Parathyroid adenoma (tissue), 2 donors: ENCODE data around the gene AQR.
A peak's percentile ranks its signal among the peaks of the same experiment; 100 is the strongest.

Source experiments
- H2AFZ ChIP-seq: fragments of 300-600 bp; sonication (generic); one replicate; pipeline ENCODE4 v1.7.0; 2017; ENCODE audit warnings: antibody characterized with exemption, mild to moderate bottlenecking
- H3K27ac ChIP-seq: fragments of 300-600 bp; sonication (generic); one replicate; pipeline ENCODE4 v1.7.0; 2017
- H3K27me3 ChIP-seq: fragments of 300-600 bp; sonication (generic); one replicate; pipeline ENCODE4 v1.7.0; 2017; ENCODE audit warnings: low read length; ENCODE audit not compliant: control insufficient read depth, insufficient read depth
- H3K36me3 ChIP-seq: fragments of 300-600 bp; sonication (generic); one replicate; pipeline ENCODE4 v1.7.0; 2017; ENCODE audit warnings: low read length; ENCODE audit not compliant: control insufficient read depth, insufficient read depth
- H3K4me1 ChIP-seq: fragments of 300-600 bp; sonication (generic); one replicate; pipeline ENCODE4 v1.7.0; 2017; ENCODE audit warnings: control low read depth
- H3K4me2 ChIP-seq: fragments of 300-600 bp; sonication (generic); one replicate; pipeline ENCODE4 v1.7.0; 2017; ENCODE audit warnings: low read length
- H3K4me3 ChIP-seq: fragments of 300-600 bp; sonication (generic); one replicate; pipeline ENCODE4 v1.7.0; 2017; ENCODE audit warnings: low read depth, low read length
- H3K79me2 ChIP-seq: fragments of 300-600 bp; sonication (generic); one replicate; pipeline ENCODE4 v1.7.0; 2017; ENCODE audit warnings: control low read depth
- H3K9ac ChIP-seq: fragments of 300-600 bp; sonication (generic); one replicate; pipeline ENCODE4 v1.7.0; 2017; ENCODE audit warnings: mild to moderate bottlenecking
- H3K9me3 ChIP-seq: fragments of 300-600 bp; sonication (generic); one replicate; pipeline ENCODE4 v1.7.0; 2017; ENCODE audit warnings: low read length; ENCODE audit not compliant: control insufficient read depth
- TF ChIP-seq, protein P1 (sequence below): fragments of 300-600 bp; sonication (generic); IDR thresholded peaks from one replicate; pipeline ENCODE4 v1.7.0; 2017; ENCODE audit warnings: antibody characterized with exemption, mild to moderate bottlenecking
- donor health status: primary hyperparathyroidism.

The AQR gene

DNA sequence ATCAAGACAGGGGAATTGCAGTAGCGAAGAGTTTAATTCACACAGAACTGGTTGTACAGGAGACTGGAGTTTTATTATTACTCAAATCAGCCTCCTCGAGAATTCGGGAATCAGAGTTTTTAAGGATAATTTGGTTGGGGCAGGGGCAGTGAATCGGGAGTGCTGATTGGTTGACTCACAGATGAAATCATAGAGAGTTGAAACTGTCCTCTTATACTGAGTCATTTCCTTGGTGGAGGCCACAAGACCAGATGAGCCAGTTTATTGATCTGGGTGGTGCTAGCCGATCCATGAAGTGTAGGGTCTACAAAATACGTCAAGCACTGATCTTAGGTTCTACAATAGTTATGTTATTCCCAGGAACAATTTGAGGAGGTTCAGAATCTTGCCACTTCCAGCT is 23.9 kb upstream of the AQR start:
- no peaks in the 10 kb centered on the region for H3K4me1 ChIP-seq
- no peak overlapping the region for H3K9ac ChIP-seq
- no peaks in the 10 kb centered on the region for H3K27me3 ChIP-seq
- H3K4me3 ChIP-seq, result no peak overlapping the region
- H2AFZ ChIP-seq, result no peak overlapping the region
- H3K79me2 ChIP-seq, result no peaks in the 10 kb centered on the region
- H3K4me2 ChIP-seq, result no peak overlapping the region
- no peak overlapping the region for H3K27ac ChIP-seq
- H3K36me3 ChIP-seq, result no peaks in the 10 kb centered on the region
- TF ChIP-seq, protein P1, sequence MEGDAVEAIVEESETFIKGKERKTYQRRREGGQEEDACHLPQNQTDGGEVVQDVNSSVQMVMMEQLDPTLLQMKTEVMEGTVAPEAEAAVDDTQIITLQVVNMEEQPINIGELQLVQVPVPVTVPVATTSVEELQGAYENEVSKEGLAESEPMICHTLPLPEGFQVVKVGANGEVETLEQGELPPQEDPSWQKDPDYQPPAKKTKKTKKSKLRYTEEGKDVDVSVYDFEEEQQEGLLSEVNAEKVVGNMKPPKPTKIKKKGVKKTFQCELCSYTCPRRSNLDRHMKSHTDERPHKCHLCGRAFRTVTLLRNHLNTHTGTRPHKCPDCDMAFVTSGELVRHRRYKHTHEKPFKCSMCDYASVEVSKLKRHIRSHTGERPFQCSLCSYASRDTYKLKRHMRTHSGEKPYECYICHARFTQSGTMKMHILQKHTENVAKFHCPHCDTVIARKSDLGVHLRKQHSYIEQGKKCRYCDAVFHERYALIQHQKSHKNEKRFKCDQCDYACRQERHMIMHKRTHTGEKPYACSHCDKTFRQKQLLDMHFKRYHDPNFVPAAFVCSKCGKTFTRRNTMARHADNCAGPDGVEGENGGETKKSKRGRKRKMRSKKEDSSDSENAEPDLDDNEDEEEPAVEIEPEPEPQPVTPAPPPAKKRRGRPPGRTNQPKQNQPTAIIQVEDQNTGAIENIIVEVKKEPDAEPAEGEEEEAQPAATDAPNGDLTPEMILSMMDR, result no peak
- H3K9me3 ChIP-seq, result no peaks in the 10 kb centered on the region

DNA sequence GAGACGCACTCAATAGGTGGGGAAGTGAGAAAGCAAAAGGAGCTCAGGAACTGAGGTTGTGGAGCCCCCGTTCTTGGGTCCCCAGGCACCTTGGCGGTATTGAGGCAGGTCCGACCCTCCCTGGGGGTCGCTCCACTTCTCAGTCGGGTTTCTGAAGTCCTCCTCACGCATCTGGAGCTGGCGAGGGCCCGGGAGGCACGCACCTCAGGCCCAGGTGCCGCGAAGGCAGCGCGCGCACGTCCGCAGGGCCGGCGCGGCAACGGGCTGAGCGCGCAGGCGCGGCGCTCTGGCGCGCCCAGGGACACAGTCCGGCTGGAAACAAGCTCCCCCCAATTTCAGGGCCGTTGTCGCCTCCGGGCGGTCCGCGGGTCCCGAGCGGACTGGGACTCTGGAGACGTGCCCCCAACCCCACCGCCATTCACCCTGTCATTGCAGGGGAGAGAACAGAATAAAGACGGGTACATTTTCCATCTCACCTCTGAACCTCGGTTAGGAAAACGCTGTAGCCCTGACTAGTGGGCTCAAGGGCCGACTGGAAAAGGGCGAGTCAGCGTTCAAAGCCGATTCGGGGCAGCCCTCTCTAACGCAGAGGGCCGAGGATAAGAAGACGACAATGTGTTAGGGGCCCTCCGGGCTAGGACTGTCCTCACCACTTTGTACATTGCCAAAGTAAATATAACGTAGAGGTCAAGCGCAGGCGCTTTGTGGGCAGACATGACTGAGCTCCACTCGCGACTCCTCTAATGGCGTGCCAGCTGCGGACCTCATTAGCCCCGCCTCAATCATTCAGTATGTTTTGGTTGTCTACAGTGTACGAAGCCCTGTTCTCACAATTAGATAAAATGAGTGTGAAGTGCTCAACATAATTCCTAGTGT is 18.7 kb upstream of the AQR start, which contains the start of gene ZNF770:
ZNF770 (minus strand) TSS at position 261 of the 876 bp plus-strand sequence. CDS start 4,853 bp downstream, outside the sequence.
- peaks cover 16% of the 10 kb centered on the region for H3K79me2 ChIP-seq
- H3K9ac ChIP-seq, result peak within 1 kb of the TSS; percentile 72
- peak within 1 kb of the TSS; percentile 93 for H3K4me3 ChIP-seq
- H2AFZ ChIP-seq, result peak within 1 kb of the TSS; percentile 99
- H3K27ac ChIP-seq, result peak within 1 kb of the TSS; percentile 97
- TF ChIP-seq, protein P1, result no peak
- H3K4me2 ChIP-seq, result peak within 1 kb of the TSS; percentile 82
- H3K9me3 ChIP-seq, result no peaks in the 10 kb centered on the region
- no peaks in the 10 kb centered on the region for H3K36me3 ChIP-seq
- no peaks in the 10 kb centered on the region for H3K27me3 ChIP-seq
- H3K4me1 ChIP-seq, result no peaks in the 10 kb centered on the region

DNA sequence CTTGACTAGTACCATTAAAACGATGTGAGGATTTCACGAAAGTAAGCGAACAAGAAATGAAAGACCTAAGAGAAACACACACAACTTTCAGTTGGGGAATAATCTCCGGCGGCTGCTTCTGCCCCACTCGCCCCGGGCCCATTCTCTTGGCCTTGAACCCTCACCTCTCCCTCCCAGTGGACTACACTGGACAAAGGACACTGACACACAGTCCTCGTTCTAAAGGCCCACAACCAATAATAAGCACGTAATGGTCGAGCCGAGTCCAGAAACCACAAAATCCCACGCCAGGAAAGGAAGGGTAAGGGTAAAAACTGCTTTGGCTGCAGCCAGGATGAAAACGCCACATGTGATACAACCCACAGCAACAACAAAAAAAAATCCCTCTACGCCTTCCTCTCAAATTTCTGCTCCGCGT is 18.1 kb upstream of the AQR start:
- Histone ChIP-seq H3K4me1 (no peaks in the 10 kb centered on the region), H3K36me3 (no peaks in the 10 kb centered on the region), H3K9ac (peak overlapping the region; percentile 72), H3K9me3 (no peaks in the 10 kb centered on the region), H3K4me3 (peak overlapping the region; percentile 93), H3K4me2 (peak overlapping the region; percentile 82), H3K79me2 (peaks cover 16% of the 10 kb centered on the region), H3K27ac (peak overlapping the region; percentile 97), H3K27me3 (no peaks in the 10 kb centered on the region), H2AFZ (peak overlapping the region; percentile 99)
- TF ChIP-seq, protein P1, result no peak

DNA sequence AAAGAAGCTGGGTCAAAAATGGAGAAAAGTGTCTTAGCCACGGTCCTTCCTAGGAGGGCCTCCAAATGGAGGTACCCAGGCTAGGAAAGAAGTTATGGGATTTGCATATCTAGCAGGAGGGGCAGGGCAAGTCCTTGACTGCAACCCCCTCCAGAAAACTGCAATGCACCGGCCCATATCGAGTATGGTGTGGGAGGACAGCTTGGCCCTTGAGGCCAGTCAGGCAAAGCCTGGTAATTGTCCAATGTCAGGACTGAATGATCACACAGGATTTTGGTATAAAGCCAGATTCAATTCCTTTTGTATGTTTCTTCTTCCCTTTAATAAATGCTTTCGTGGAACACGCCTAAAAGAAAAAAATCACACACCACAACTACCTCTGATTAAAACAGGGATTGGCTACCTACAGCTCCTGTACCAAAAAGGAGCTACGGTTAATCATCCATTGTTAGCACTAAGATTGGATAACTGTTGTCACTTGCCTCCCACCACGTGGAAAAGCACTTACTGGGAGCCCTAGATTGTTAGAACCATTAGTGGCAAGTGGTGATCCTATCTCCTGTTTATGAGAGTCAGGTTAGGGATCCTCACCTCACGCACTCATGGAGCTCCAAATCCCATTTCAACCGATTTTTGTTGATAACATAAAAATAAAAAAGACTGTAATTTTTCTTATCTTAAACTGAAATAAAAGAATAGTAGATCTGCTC is 17.4 kb upstream of the AQR start:
- H3K9me3 ChIP-seq, result no peaks in the 10 kb centered on the region
- no peaks in the 10 kb centered on the region for H3K36me3 ChIP-seq
- H3K4me3 ChIP-seq, result peak overlapping the region; percentile 93
- TF ChIP-seq, protein P1, result no peak
- no peaks in the 10 kb centered on the region for H3K4me1 ChIP-seq
- H3K79me2 ChIP-seq, result peaks cover 16% of the 10 kb centered on the region
- no peak overlapping the region for H3K9ac ChIP-seq
- H3K4me2 ChIP-seq, result peak overlapping the region; percentile 82
- H3K27ac ChIP-seq, result no peak overlapping the region
- H3K27me3 ChIP-seq, result no peaks in the 10 kb centered on the region
- no peak overlapping the region for H2AFZ ChIP-seq
